ENCODE data around the gene LYPD1.

LYPD1 gene

GRCh38 chr2:132632000-132632649, 37.9 kb downstream of the LYPD1 start:
- peak; percentile 29 for DNase-seq (ENCODE audit: low spot score)

- DNase-seq (ENCODE audit: low spot score) = no peak
These were observed 42.5 kb downstream of the LYPD1 start for GRCh38 chr2:132627536-132627935.

GRCh38 chr2:132623096-132623839, 46.7 kb downstream of the LYPD1 start:
- no peak for DNase-seq (ENCODE audit: low spot score)

- DNase-seq (ENCODE audit: low spot score) = no peak
These were observed 48.7 kb downstream of the LYPD1 start for GRCh38 chr2:132621131-132621875.

GRCh38 chr2:132620115-132620514, 49.9 kb downstream of the LYPD1 start:
- DNase-seq (ENCODE audit: low spot score) = no peak

GRCh38 chr2:132618734-132619133, 51.3 kb downstream of the LYPD1 start:
- DNase-seq (ENCODE audit: low spot score) = no peak

- DNase-seq (ENCODE audit: low spot score) = no peak
These were observed 52.0 kb downstream of the LYPD1 start for GRCh38 chr2:132617989-132618388.

- no peak for DNase-seq (ENCODE audit: low spot score)
These were observed 54.5 kb downstream of the LYPD1 start for GRCh38 chr2:132615329-132616085.

- DNase-seq (ENCODE audit: low spot score) = no peak
These were observed 58.3 kb downstream of the LYPD1 start for GRCh38 chr2:132611719-132612118.

- no peak for DNase-seq (ENCODE audit: low spot score)
These were observed 60.7 kb downstream of the LYPD1 start for GRCh38 chr2:132609101-132609890.

GRCh38 chr2:132608311-132608710, 61.7 kb downstream of the LYPD1 start:
- no peak for DNase-seq (ENCODE audit: low spot score)

- no peak for DNase-seq (ENCODE audit: low spot score)
These were observed 62.4 kb downstream of the LYPD1 start for GRCh38 chr2:132607426-132608090.

GRCh38 chr2:132606649-132607048, 63.4 kb downstream of the LYPD1 start:
- DNase-seq (ENCODE audit: low spot score) = no peak

GRCh38 chr2:132605236-132606180, 64.5 kb downstream of the LYPD1 start:
- no peak for DNase-seq (ENCODE audit: low spot score)

GRCh38 chr2:132604561-132604960, 65.4 kb downstream of the LYPD1 start:
- DNase-seq (ENCODE audit: low spot score) = no peak

- DNase-seq (ENCODE audit: low spot score) = no peak
These were observed 70.4 kb downstream of the LYPD1 start for GRCh38 chr2:132599556-132599955.

- DNase-seq (ENCODE audit: low spot score) = no peak
These were observed 71.5 kb downstream of the LYPD1 start for GRCh38 chr2:132598536-132598935.

- no peak for DNase-seq (ENCODE audit: low spot score)
These were observed 72.2 kb downstream of the LYPD1 start for GRCh38 chr2:132597831-132598230.

GRCh38 chr2:132597166-132597565, 72.8 kb downstream of the LYPD1 start:
- no peak for DNase-seq (ENCODE audit: low spot score)

GRCh38 chr2:132595693-132596092, 74.3 kb downstream of the LYPD1 start:
- DNase-seq (ENCODE audit: low spot score) = no peak

All from HuH-7 (cell line).